Muscle of leg (tissue), 11 donors: ENCODE results near the gene GRPEL1. TPM values are rescaled to one million over a fixed set of nuclear protein-coding genes. Genes with fewer than 3 reads are reported as not detected.

Experiments used
- DNase-seq: peaks from one replicate; pipeline ENCODE4 v3.0.0; 2013
- H3K27ac ChIP-seq: one replicate; pipeline ENCODE4 v1.5.1; 2013; ENCODE audit warnings: mild to moderate bottlenecking, low read length, control low read depth
- H3K27me3 ChIP-seq: one replicate; pipeline ENCODE4 v1.6.1; 2013; ENCODE audit warnings: low read length; ENCODE audit not compliant: control insufficient read depth, insufficient read depth
- H3K36me3 ChIP-seq: one replicate; pipeline ENCODE4 v1.6.1; 2013; ENCODE audit warnings: low read length; ENCODE audit not compliant: control insufficient read depth, insufficient read depth
- H3K4me1 ChIP-seq: one replicate; pipeline ENCODE4 v1.6.1; 2013; ENCODE audit warnings: low read length; ENCODE audit not compliant: control insufficient read depth, insufficient read depth
- H3K4me3 ChIP-seq: one replicate; pipeline ENCODE4 v1.5.1; 2013; ENCODE audit warnings: low read length, control low read depth
- H3K9me3 ChIP-seq: replicated peaks from 2 replicates; pipeline ENCODE4 v1.6.1; 2013; ENCODE audit warnings: low read depth, low read length; ENCODE audit not compliant: control insufficient read depth
- WGBS: methylation state at CpG from one replicate; pipeline ENCODE4 v1.1.5; 2013; ENCODE audit warnings: missing lambda C conversion rate; ENCODE audit not compliant: insufficient coverage; 5-methylcytosine and 5-hydroxymethylcytosine counted together
- polyA plus RNA-seq, 8 donors: library from polyadenylated mRNA; unstranded; fragments of 120-200 nt; gene quantifications; one replicate each; pipeline versions ENCODE4 v1.2.1 to v1.2.3, GENCODE V29; 2013; ENCODE audit warnings: inconsistent platforms in 1 of 8, low replicate concordance in 1 of 8; ENCODE audit not compliant: insufficient read length in 8 of 8, insufficient read depth in 1 of 8
- total RNA-seq: library from RNA; stranded (reverse); fragments of 120-200 nt; gene quantifications from one replicate; pipeline ENCODE4 v1.2.4, GENCODE V29; 2013

Gene GRPEL1
- total and polyA plus RNA-seq, 9 donors, result 27.7 to 31.5 (median 30.0) TPM

DNA sequence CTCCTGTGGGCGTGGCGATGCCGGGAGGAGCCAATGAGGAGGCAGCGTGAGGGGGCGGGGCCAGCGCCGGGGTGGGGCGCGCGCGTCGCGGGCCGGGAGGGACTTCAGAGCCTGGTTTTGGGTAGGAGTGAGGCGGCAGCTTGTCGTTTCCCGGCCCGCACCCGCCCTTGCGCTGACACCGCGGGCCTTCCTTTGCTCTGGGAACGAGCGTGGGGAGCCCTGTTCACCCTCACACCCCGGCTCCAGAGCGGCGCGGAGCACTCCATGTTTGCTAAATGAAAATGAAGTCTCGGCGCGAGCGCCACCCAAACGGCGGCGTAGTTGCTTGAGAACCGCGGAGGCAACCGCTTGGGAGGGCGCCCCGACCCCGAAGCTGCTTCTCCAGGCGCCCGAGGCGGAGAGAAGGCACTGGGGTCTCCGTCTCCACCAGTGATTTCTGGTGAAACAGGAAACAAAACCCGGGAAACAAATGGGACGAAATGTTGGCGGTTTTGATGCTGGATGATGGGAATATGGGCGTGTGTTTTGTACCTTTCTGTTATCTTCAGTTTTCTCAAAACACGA lies 497 bp upstream of the GRPEL1 start:
- Histone ChIP-seq H3K27ac (peak overlapping the region; percentile 97), H3K9me3 (no peaks in the 10 kb centered on the region), H3K4me1 (peaks cover 20% of the 10 kb centered on the region), H3K4me3 (peak overlapping the region; percentile 86), H3K36me3 (peaks cover 12% of the 10 kb centered on the region), H3K27me3 (no peaks in the 10 kb centered on the region)
- under 1% methylated on average over 44 of the region's 50 CpGs for WGBS
- no peak for DNase-seq

DNA sequence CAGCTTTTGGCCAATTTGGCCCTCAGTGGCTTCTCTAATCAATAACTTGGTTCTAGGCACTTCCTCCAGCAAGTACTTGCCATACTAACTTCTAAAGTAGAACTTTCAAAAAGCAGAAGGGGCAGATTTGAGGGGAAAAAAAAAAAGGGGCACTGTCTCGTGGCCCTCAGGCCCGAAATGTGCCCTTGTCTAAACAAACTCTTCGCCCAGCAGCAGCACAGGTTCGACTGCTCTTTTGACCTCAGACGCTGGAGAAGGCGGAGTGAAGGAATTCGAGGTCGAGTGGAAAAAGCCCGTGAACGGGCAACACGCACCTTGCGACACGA lies 775 bp downstream of the GRPEL1 start:
- Histone ChIP-seq H3K4me1 (peaks cover 19% of the 10 kb centered on the region), H3K36me3 (peaks cover 21% of the 10 kb centered on the region), H3K9me3 (no peaks in the 10 kb centered on the region), H3K4me3 (peak overlapping the region; percentile 86), H3K27me3 (no peaks in the 10 kb centered on the region), H3K27ac (no peak overlapping the region)
- DNase-seq, result no peak
- 6% methylated on average over 13 of the region's 13 CpGs for WGBS

DNA sequence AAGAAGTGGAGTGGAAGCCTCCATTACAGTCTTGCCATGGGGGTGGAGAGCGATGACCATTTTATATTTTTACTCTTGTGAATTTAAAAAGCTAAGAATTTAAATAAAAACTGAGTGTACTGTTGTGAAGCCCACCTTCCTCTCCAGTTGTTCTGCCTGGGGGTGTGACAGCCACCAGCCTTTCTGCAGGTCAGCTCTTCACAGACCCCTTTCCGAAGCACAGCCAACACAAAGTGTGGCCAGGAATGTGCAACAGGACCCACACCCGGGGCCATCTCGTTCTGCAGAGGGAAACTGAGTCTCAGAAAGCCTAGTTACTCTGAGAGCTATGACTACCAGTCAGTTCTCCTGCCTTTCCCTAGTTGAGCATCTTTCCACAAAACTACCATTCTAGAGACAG lies 1.4 kb downstream of the GRPEL1 start:
- 79% methylated on average over 3 of the region's 4 CpGs for WGBS
- H3K27me3 ChIP-seq, result no peaks in the 10 kb centered on the region
- H3K4me3 ChIP-seq, result no peak overlapping the region
- no peak for DNase-seq
- H3K4me1 ChIP-seq, result peaks cover 19% of the 10 kb centered on the region
- H3K27ac ChIP-seq, result no peak overlapping the region
- peaks cover 27% of the 10 kb centered on the region for H3K36me3 ChIP-seq
- no peaks in the 10 kb centered on the region for H3K9me3 ChIP-seq

DNA sequence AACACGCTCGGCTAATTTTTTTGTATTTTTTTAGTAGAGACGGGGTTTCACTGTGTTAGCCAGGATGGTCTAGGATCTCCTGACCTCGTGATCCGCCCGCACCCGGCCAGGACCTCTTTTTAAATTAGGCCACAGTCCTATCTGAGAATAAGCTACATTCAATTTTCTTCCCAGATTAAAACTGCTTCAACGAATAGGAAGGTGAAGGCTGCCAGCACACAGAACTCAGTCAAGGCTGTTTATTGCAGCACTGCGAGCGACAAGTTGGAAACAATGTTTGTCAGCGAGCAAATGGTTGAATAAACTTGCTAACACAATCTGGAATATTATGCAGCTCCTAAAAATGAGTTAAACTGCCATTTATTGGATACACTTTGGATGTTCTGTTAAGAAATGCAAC lies 1.9 kb downstream of the GRPEL1 start:
- peaks cover 19% of the 10 kb centered on the region for H3K4me1 ChIP-seq
- H3K27ac ChIP-seq, result no peak overlapping the region

DNA sequence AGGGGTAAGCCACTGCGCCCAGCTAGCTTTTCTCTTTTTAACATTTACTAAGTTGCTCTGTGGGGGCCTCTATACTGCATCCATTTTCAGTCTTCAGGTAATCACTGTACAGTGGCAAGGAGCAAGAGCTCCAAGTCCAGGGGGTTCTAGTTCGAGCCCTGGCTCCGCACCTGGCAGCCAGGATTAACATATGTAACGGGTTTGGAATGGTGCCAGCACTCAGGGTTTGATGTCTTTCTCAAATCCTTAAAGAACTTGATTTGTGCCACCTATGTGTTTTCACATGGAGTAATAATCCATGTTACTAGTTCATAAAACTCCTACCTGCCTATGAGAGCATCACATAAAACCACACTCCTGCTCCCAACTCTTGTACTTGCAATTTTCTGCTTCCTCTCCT lies 4.5 kb downstream of the GRPEL1 start:
- Histone ChIP-seq H3K9me3 (no peaks in the 10 kb centered on the region), H3K27ac (no peak overlapping the region), H3K4me3 (no peak overlapping the region), H3K27me3 (no peaks in the 10 kb centered on the region), H3K4me1 (peaks cover 11% of the 10 kb centered on the region), H3K36me3 (peaks cover 46% of the 10 kb centered on the region)
- no CpG with 5 or more reads among the region's 4 CpGs for WGBS
- no peak for DNase-seq

More for the DNA sequence above, 1.9 kb downstream of the GRPEL1 start:
- Histone ChIP-seq H3K36me3 (peaks cover 32% of the 10 kb centered on the region), H3K27me3 (no peaks in the 10 kb centered on the region), H3K4me3 (no peak overlapping the region), H3K9me3 (no peaks in the 10 kb centered on the region)
- DNase-seq, result no peak
- 93% methylated on average over 10 of the region's 11 CpGs for WGBS

DNA sequence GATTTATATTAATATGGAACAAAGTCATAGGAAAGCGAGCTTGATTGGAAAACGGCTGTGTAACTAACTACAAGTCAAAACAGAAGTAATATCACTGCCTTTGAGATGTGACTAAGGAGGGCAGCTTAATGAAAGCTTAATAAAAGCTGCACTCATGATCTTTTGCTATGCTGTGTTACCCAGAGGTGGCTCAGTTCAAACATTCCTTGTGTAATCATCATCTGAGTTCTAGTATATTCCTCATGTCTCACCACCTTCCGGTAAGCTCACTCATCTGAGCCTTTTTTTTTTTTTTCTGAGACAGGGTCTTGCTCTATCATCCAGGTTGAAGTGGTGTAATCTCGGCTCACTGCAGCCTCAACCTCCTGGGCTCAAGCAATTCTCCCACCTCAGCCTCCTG lies 5.0 kb downstream of the GRPEL1 start:
- WGBS, result 86% methylated on average over 1 of the region's 4 CpGs
- Histone ChIP-seq H3K4me3 (no peak overlapping the region), H3K27me3 (no peaks in the 10 kb centered on the region), H3K9me3 (no peaks in the 10 kb centered on the region), H3K36me3 (peaks cover 46% of the 10 kb centered on the region), H3K4me1 (peaks cover 11% of the 10 kb centered on the region), H3K27ac (no peak overlapping the region)
- no peak for DNase-seq

DNA sequence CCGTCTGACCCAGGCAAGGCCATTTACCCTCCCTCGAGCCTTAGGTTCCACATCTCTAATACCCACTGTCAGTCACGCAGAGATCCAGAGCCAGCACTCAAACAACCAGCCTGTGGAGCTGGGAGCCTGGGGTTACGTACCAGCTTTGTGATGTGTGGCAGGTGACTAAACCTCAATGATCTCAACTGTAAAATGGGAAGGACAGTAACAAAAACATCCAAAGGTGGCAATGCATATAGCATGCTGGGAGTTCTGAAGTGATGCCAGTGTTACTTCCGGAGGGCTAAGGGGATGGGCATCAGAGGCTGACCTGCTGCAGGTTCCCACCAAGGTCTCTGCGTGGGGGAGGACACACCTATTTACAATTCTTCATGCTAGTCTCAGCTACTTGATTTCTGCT lies 6.0 kb downstream of the GRPEL1 start:
- H3K4me3 ChIP-seq, result no peak overlapping the region
- DNase-seq, result no peak
- H3K36me3 ChIP-seq, result peaks cover 47% of the 10 kb centered on the region
- H3K27me3 ChIP-seq, result no peaks in the 10 kb centered on the region
- H3K4me1 ChIP-seq, result peaks cover 5% of the 10 kb centered on the region
- no peak overlapping the region for H3K27ac ChIP-seq
- no CpG with 5 or more reads among the region's 6 CpGs for WGBS
- H3K9me3 ChIP-seq, result no peaks in the 10 kb centered on the region

DNA sequence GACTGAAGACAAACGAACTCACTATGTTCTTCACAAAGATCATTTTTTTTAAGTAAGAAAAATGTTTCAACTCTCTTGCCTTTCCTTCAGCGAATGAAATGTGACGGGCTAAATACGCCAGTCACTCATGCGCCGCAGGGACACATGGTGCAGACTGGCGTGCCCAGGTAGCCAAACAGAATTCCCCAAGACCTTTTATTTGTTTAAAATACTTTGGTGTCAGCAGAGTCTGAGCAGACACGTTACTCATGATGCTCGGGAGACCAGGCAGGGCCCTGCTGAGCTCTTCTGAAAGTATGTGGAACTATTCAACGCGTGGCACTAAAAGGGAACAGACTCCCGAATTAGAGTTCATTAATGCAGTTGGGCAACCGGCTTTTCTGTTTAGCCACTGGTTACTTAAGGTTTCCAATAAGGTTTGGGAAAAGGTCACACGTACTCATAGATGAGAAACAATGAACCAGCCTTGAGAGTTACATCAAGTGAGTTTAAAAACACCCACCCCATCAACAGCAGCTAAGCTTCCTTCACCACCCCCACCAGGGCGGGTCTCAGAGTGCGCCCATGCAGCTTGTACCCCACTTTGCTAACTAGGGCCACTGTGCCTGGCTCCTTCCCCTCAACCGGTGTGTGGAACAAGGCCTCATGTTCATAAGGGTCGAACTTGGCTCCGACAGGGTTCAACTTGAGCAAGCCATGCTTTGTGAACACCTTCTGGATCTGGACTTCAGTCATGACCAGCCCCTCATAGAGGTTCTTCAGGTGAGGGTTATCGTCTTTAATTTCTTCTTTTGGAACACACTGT lies 7.3 kb downstream of the GRPEL1 start:
- no peak for DNase-seq
- Histone ChIP-seq H3K27ac (no peak overlapping the region), H3K36me3 (peaks cover 56% of the 10 kb centered on the region), H3K9me3 (no peaks in the 10 kb centered on the region), H3K4me1 (no peaks in the 10 kb centered on the region), H3K27me3 (no peaks in the 10 kb centered on the region), H3K4me3 (no peak overlapping the region)
- 88% methylated on average over 13 of the region's 20 CpGs for WGBS

DNA sequence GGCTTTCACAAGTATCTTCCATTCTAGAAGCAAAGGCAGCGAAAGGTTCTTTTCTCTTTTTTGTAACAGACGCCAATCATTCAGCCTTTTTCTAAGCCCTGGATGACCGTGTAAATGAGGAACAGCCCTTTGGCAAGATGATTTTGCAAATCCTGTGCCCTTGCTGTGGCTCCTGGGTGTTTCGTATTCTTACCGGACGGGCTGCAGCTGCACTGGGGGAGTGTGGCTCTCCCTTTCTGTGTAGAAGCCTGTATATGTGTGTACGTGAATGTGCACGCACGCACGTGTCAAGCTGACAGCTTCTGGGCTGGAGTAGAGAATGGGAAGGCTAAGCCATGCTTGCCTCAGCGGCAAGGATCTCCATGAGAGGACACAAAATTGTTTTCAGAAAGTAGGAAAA lies 8.2 kb downstream of the GRPEL1 start:
- no peaks in the 10 kb centered on the region for H3K9me3 ChIP-seq
- peaks cover 64% of the 10 kb centered on the region for H3K36me3 ChIP-seq
- H3K4me3 ChIP-seq, result no peak overlapping the region
- no peaks in the 10 kb centered on the region for H3K4me1 ChIP-seq
- 94% methylated on average over 6 of the region's 11 CpGs for WGBS
- H3K27me3 ChIP-seq, result no peaks in the 10 kb centered on the region
- H3K27ac ChIP-seq, result no peak overlapping the region
- DNase-seq, result no peak

DNA sequence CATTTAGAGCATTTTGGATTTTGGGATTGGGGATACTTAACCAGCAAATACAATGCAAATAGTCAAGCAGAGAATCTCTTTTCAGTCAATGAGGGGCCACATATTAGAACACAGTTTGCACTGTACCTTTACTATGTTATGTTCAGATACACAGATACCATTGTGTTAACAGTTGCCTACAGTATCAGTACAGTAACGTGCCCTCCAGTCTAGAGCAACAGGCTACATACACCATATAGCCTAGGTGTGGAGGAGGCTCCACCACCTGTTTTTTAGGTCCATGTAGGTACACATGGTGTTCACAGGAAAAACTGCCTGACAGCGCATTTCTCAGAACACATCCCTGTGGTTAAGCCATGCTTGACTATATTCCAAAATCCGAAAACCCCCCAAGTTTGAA lies 9.1 kb downstream of the GRPEL1 start:
- H3K4me3 ChIP-seq, result no peak overlapping the region
- no peak overlapping the region for H3K27ac ChIP-seq
- no peaks in the 10 kb centered on the region for H3K27me3 ChIP-seq
- peaks cover 68% of the 10 kb centered on the region for H3K36me3 ChIP-seq
- no peaks in the 10 kb centered on the region for H3K9me3 ChIP-seq
- no peak for DNase-seq
- no peaks in the 10 kb centered on the region for H3K4me1 ChIP-seq
- no CpG with 5 or more reads among the region's 3 CpGs for WGBS
